Measurements from ENCODE around the gene TCEAL2. TPM values are rescaled to one million over a fixed set of nuclear protein-coding genes. Genes with fewer than 3 reads are reported as not detected.

Gene TCEAL2
- total RNA-seq, 2 experiments from 2014 or later, result not detected

Other genes starting within 250 kb of the TCEAL2 start
- 1 to 10 TPM; 1.4 to 1.9 TPM for gene ZMAT1, start 193.7 kb upstream of the TCEAL2 start, total RNA-seq
- gene TCEAL6, start 16.8 kb downstream of the TCEAL2 start, total RNA-seq, result not detected
- gene BEX5, start 30.3 kb downstream of the TCEAL2 start, total RNA-seq, result 1 to 10 TPM; 1.4 to 2.8 TPM
- gene TCP11X1, start 89.6 kb downstream of the TCEAL2 start, total RNA-seq, result not detected
- not detected for gene NXF2, start 121.5 kb downstream of the TCEAL2 start, total RNA-seq